GM19239 (cell line): ENCODE results near the gene TMCC2.
A peak's percentile ranks its signal among the peaks of the same experiment; 100 is the strongest.
"Not testable (repeated sequence)": the region's sequence is repeated elsewhere in the genome, so short reads cannot be mapped to it uniquely, and the experiment has no call there.

Source experiments
- DNase-seq: peaks from one replicate; pipeline ENCODE4 v3.0.0; 2011; ENCODE audit warnings: low spot score; ENCODE audit not compliant: insufficient read length
- FAIRE-seq: peaks from 2 replicates; lab custom pipeline; 2011; peaks lifted over from hg19 to GRCh38; lab: Jason Lieb, UNC

The TMCC2 gene

GRCh38 chr1:205227584-205228013 lies at the start of gene TMCC2:
Gene TMCC2 (plus strand): TSS chr1:205227946. CDS start chr1:205228565, 619 bp downstream.
- peak; percentile 76 for DNase-seq
- FAIRE-seq, result no peak

- DNase-seq, result no peak
- FAIRE-seq, result no peak
Measured at GRCh38 chr1:205179842-205180241, 47.9 kb upstream of the TMCC2 start.

GRCh38 chr1:205180331-205180730 lies 47.4 kb upstream of the TMCC2 start:
- not testable (repeated sequence) for DNase-seq, FAIRE-seq

- DNase-seq (no peak), FAIRE-seq (no peak)
Measured at GRCh38 chr1:205182930-205183329, 44.8 kb upstream of the TMCC2 start.

GRCh38 chr1:205183676-205184335 lies 43.9 kb upstream of the TMCC2 start:
- FAIRE-seq (no peak), DNase-seq (no peak)

- no peak for FAIRE-seq
Measured at GRCh38 chr1:205186191-205186590, 41.6 kb upstream of the TMCC2 start.

GRCh38 chr1:205187420-205187819 lies 40.3 kb upstream of the TMCC2 start:
- no peak for DNase-seq
- no peak for FAIRE-seq

More at GRCh38 chr1:205186191-205186590, 41.6 kb upstream of the TMCC2 start:
- DNase-seq, result no peak

GRCh38 chr1:205188098-205188497 lies 39.6 kb upstream of the TMCC2 start:
- FAIRE-seq, result no peak

GRCh38 chr1:205188596-205188995 lies 39.1 kb upstream of the TMCC2 start:
- FAIRE-seq, result no peak
- no peak for DNase-seq

More at GRCh38 chr1:205188098-205188497, 39.6 kb upstream of the TMCC2 start:
- no peak for DNase-seq

- no peak for FAIRE-seq
- no peak for DNase-seq
Measured at GRCh38 chr1:205189131-205189530, 38.6 kb upstream of the TMCC2 start.

- no peak for DNase-seq
- FAIRE-seq, result no peak
Measured at GRCh38 chr1:205190845-205191577, 36.7 kb upstream of the TMCC2 start.

- DNase-seq, result no peak
- no peak for FAIRE-seq
Measured at GRCh38 chr1:205191622-205192021, 36.1 kb upstream of the TMCC2 start.

- FAIRE-seq (no peak), DNase-seq (no peak)
Measured at GRCh38 chr1:205192287-205192686, 35.5 kb upstream of the TMCC2 start.

GRCh38 chr1:205199090-205199930 lies 28.4 kb upstream of the TMCC2 start:
- DNase-seq (no peak), FAIRE-seq (no peak)

GRCh38 chr1:205199931-205200299 lies 27.8 kb upstream of the TMCC2 start:
- DNase-seq, result no peak
- no peak for FAIRE-seq

- FAIRE-seq, result no peak
- DNase-seq, result no peak
Measured at GRCh38 chr1:205204552-205204951, 23.2 kb upstream of the TMCC2 start.

- FAIRE-seq, result no peak
- DNase-seq, result no peak
Measured at GRCh38 chr1:205205055-205205454, 22.7 kb upstream of the TMCC2 start.

- no peak for DNase-seq
- no peak for FAIRE-seq
Measured at GRCh38 chr1:205208811-205209210, 18.9 kb upstream of the TMCC2 start.

- FAIRE-seq (no peak), DNase-seq (no peak)
Measured at GRCh38 chr1:205210756-205211168, 17.0 kb upstream of the TMCC2 start.

- peak; percentile 84 for DNase-seq
- peak; percentile 80 for FAIRE-seq
Measured at GRCh38 chr1:205211169-205211838, 16.4 kb upstream of the TMCC2 start, which contains the start of gene DSTYK. Gene DSTYK (minus strand): TSS chr1:205211702. CDS start chr1:205211535, 167 bp downstream.
